ENCODE measurements around the gene MKNK1.

The MKNK1 gene

GRCh38 chr1:46528297-46528955, 75.6 kb downstream of the MKNK1 start:
- Histone ChIP-seq H3K79me2 (no peaks in the 10 kb centered on the region), H3K4me1 (peaks cover 10% of the 10 kb centered on the region), H3K36me3 (ENCODE audit: control insufficient read depth, insufficient read depth, low read length) (no peaks in the 10 kb centered on the region), H2AFZ (no peak overlapping the region), H3K9me3 (ENCODE audit: control insufficient read depth, low read length) (no peaks in the 10 kb centered on the region), H3K27me3 (ENCODE audit: control insufficient read depth, insufficient read depth, low read length) (no peaks in the 10 kb centered on the region), H3K27ac (no peak overlapping the region), H3K9ac (no peak overlapping the region), H3K4me2 (ENCODE audit: low read length) (no peak overlapping the region), H3K4me3 (ENCODE audit: low read depth, low read length) (no peak overlapping the region)
- TF ChIP-seq CTCF (IDR thresholded peaks at IDR 0.05) = no peak

DNA sequence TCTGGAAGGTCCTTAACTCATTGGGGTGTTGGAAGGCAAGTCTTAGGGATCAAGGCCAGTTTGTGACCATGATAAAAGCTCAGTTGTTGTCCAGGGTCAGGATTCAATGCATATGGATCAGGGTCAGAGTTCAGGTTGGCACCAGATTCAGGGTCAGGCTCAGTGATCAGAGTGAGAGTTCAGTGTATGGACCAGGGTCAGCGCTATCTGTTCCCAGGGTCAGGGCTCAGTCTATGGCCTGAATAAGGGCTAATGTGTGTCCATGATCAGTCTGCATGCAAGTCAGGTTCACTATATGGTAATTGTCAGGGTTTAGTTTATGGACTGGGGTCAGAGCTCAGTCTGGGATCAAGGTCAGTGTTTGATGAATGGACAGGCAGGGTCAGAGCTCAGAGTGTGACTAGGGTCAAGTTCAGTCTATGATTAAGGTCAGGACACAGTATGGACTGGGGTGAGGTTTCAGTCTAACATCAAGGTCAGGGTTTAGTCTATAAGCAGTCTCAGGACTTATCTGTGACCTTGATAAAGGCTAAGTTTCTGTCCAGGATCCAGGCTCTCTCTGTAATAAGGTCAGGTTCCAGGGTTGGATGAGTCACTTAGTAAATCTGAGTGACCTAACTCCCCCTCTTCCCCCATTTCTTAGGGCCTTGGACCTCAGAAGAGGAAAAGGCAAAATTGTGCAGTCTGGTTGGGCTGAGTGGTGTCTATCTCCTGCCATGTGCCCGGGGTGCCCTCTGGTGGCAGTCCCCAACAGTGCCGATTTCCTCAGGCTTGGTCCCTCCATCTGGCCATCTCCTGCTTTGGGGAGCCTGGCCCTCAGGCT, 76.4 kb downstream of the MKNK1 start:
- H3K27me3 ChIP-seq (ENCODE audit: control insufficient read depth, insufficient read depth, low read length) = no peaks in the 10 kb centered on the region
- peak; percentile 79 for TF ChIP-seq CTCF (IDR thresholded peaks at IDR 0.05)

DNA sequence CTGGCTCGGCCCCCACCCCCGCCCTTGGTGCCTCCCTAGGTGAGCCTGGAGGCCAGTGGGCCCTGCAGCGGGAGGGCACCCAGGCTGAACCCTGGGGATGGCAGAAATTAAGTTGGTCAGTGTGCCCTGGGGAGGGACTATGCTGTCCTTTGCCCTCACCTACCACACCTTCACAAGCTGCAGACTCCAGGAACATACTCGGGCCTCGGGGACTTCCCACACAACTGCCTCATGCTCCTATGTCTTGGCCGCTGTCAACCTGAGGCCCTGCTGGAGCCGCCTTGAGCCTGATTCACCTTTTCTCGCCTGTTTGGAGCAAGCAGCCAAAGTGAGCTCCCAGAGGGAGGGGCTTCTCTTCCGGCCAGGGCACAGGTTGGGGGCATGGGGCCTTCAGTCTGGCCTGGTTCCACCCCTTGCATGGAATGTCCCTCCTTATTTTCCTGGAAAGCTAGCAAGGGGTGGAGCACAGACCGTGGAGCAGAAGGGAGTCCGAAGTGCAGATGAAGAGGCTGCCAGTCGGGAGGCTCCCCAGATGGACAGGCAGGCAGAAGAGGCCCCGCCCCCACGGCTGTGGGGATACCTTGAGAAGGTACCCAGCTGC, 77.3 kb downstream of the MKNK1 start:
- H3K4me1 ChIP-seq = peaks cover 20% of the 10 kb centered on the region
- H3K79me2 ChIP-seq = no peaks in the 10 kb centered on the region
- H2AFZ ChIP-seq = no peak overlapping the region
- H3K27ac ChIP-seq = no peak overlapping the region
- no peak for TF ChIP-seq CTCF (IDR thresholded peaks at IDR 0.05)
- H3K4me3 ChIP-seq (ENCODE audit: low read depth, low read length) = no peak overlapping the region
- H3K9ac ChIP-seq = no peak overlapping the region
- H3K4me2 ChIP-seq (ENCODE audit: low read length) = no peak overlapping the region
- H3K36me3 ChIP-seq (ENCODE audit: control insufficient read depth, insufficient read depth, low read length) = no peaks in the 10 kb centered on the region
- H3K27me3 ChIP-seq (ENCODE audit: control insufficient read depth, insufficient read depth, low read length) = no peaks in the 10 kb centered on the region
- H3K9me3 ChIP-seq (ENCODE audit: control insufficient read depth, low read length) = no peaks in the 10 kb centered on the region

More for the DNA sequence above, 76.4 kb downstream of the MKNK1 start:
- peaks cover 16% of the 10 kb centered on the region for H3K4me1 ChIP-seq
- no peak overlapping the region for H3K4me3 ChIP-seq (ENCODE audit: low read depth, low read length)
- H3K27ac ChIP-seq = no peak overlapping the region
- H3K79me2 ChIP-seq = no peaks in the 10 kb centered on the region
- no peaks in the 10 kb centered on the region for H3K9me3 ChIP-seq (ENCODE audit: control insufficient read depth, low read length)
- H3K4me2 ChIP-seq (ENCODE audit: low read length) = no peak overlapping the region
- H3K9ac ChIP-seq = no peak overlapping the region
- H2AFZ ChIP-seq = no peak overlapping the region
- no peaks in the 10 kb centered on the region for H3K36me3 ChIP-seq (ENCODE audit: control insufficient read depth, insufficient read depth, low read length)

- Histone ChIP-seq H3K9ac (no peak overlapping the region), H3K36me3 (ENCODE audit: control insufficient read depth, insufficient read depth, low read length) (no peaks in the 10 kb centered on the region), H3K9me3 (ENCODE audit: control insufficient read depth, low read length) (no peaks in the 10 kb centered on the region), H3K79me2 (no peaks in the 10 kb centered on the region), H3K4me1 (peaks cover 21% of the 10 kb centered on the region), H2AFZ (no peak overlapping the region), H3K4me3 (ENCODE audit: low read depth, low read length) (no peak overlapping the region), H3K4me2 (ENCODE audit: low read length) (no peak overlapping the region), H3K27ac (no peak overlapping the region), H3K27me3 (ENCODE audit: control insufficient read depth, insufficient read depth, low read length) (no peaks in the 10 kb centered on the region)
- TF ChIP-seq CTCF (IDR thresholded peaks at IDR 0.05) = no peak
Measured at GRCh38 chr1:46526013-46526690, 77.9 kb downstream of the MKNK1 start.

Measured in parathyroid adenoma (tissue), 2 donors.